ENCODE measurements around the gene COMT.

The COMT gene

DNA sequence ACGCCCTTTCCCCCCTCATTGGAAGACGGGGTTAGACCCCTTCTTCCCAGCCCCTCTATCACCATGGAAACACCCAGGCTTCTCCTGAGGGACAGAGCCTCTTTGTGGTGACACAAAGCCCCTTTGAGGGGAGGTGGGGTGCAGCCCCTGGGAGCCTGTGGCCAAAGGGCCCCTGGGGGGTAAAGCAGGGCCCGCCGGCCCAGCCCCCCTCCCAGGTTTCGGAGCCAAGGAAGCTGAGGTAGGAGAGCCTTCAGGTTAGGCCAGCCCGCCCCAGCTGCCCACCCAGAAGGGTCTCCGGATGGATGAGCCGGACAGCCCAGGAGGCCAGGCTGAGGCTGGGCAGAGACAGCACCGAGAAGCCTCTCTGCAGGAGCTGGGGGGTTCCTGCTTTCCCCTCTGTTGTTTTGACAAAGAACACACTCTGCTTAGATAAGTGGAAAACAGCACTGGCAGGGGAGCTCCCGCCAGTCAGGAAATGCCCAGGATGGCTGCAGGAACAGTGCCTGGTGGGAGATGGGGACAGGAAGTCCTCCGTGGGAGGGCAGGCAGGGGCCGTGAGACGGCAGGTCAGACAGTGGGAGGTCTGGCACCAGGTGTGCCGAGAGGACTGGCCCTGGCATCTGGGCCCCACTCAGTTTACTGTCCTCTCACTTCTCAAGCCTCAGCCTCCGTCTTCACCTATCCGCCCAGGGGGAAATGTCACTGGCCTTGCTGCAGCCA lies 56.8 kb downstream of the COMT start:
- DNase-seq (ENCODE audit: low spot score), result no peak
- Mint-ChIP-seq H3K4me1 (ENCODE audit: low read depth) (no peaks in the 10 kb centered on the region), H3K9me3 (peaks cover 4% of the 10 kb centered on the region), H3K27ac (no peak overlapping the region), H3K4me3 (no peak overlapping the region), H3K36me3 (ENCODE audit: low read depth) (no peaks in the 10 kb centered on the region), H3K27me3 (ENCODE audit: low read depth) (peaks cover 5% of the 10 kb centered on the region)

- no peaks in the 10 kb centered on the region for H3K36me3 Mint-ChIP-seq (ENCODE audit: low read depth)
- no peak overlapping the region for H3K4me3 Mint-ChIP-seq
- H3K9me3 Mint-ChIP-seq, result peaks cover 11% of the 10 kb centered on the region
- peaks cover 5% of the 10 kb centered on the region for H3K27me3 Mint-ChIP-seq (ENCODE audit: low read depth)
- no peak overlapping the region for H3K27ac Mint-ChIP-seq
- H3K4me1 Mint-ChIP-seq (ENCODE audit: low read depth), result no peaks in the 10 kb centered on the region
- DNase-seq (ENCODE audit: low spot score), result no peak
Measured at GRCh38 chr22:19998991-19999820, 57.6 kb downstream of the COMT start.

GRCh38 chr22:20000246-20001081 lies 58.9 kb downstream of the COMT start:
- no peak overlapping the region for H3K4me3 Mint-ChIP-seq
- H3K36me3 Mint-ChIP-seq (ENCODE audit: low read depth), result no peaks in the 10 kb centered on the region
- H3K27ac Mint-ChIP-seq, result no peak overlapping the region

GRCh38 chr22:20001082-20001638 lies 59.6 kb downstream of the COMT start:
- Mint-ChIP-seq H3K4me3 (no peak overlapping the region), H3K27me3 (ENCODE audit: low read depth) (peaks cover 8% of the 10 kb centered on the region)
- no peak for DNase-seq (ENCODE audit: low spot score)

More at GRCh38 chr22:20000246-20001081, 58.9 kb downstream of the COMT start:
- Mint-ChIP-seq H3K27me3 (ENCODE audit: low read depth) (peaks cover 8% of the 10 kb centered on the region), H3K4me1 (ENCODE audit: low read depth) (no peaks in the 10 kb centered on the region), H3K9me3 (peaks cover 15% of the 10 kb centered on the region)
- DNase-seq (ENCODE audit: low spot score), result no peak

GRCh38 chr22:20002128-20002527 lies 60.6 kb downstream of the COMT start:
- Mint-ChIP-seq H3K4me3 (no peak overlapping the region), H3K9me3 (peaks cover 15% of the 10 kb centered on the region), H3K4me1 (ENCODE audit: low read depth) (no peaks in the 10 kb centered on the region), H3K36me3 (ENCODE audit: low read depth) (no peaks in the 10 kb centered on the region), H3K27ac (no peak overlapping the region), H3K27me3 (ENCODE audit: low read depth) (peaks cover 8% of the 10 kb centered on the region)
- DNase-seq (ENCODE audit: low spot score), result no peak

More at GRCh38 chr22:20001082-20001638, 59.6 kb downstream of the COMT start:
- Mint-ChIP-seq H3K4me1 (ENCODE audit: low read depth) (no peaks in the 10 kb centered on the region), H3K9me3 (peaks cover 15% of the 10 kb centered on the region), H3K36me3 (ENCODE audit: low read depth) (no peaks in the 10 kb centered on the region), H3K27ac (no peak overlapping the region)

GRCh38 chr22:20002636-20003035 lies 61.1 kb downstream of the COMT start:
- peaks cover 15% of the 10 kb centered on the region for H3K9me3 Mint-ChIP-seq
- no peaks in the 10 kb centered on the region for H3K4me1 Mint-ChIP-seq (ENCODE audit: low read depth)

GRCh38 chr22:20003304-20003703 lies 61.7 kb downstream of the COMT start:
- H3K36me3 Mint-ChIP-seq (ENCODE audit: low read depth), result no peaks in the 10 kb centered on the region
- no peak overlapping the region for H3K4me3 Mint-ChIP-seq
- peaks cover 8% of the 10 kb centered on the region for H3K27me3 Mint-ChIP-seq (ENCODE audit: low read depth)
- no peaks in the 10 kb centered on the region for H3K4me1 Mint-ChIP-seq (ENCODE audit: low read depth)
- H3K27ac Mint-ChIP-seq, result no peak overlapping the region
- peaks cover 15% of the 10 kb centered on the region for H3K9me3 Mint-ChIP-seq
- no peak for DNase-seq (ENCODE audit: low spot score)

More at GRCh38 chr22:20002636-20003035, 61.1 kb downstream of the COMT start:
- peaks cover 8% of the 10 kb centered on the region for H3K27me3 Mint-ChIP-seq (ENCODE audit: low read depth)
- H3K27ac Mint-ChIP-seq, result no peak overlapping the region
- no peak for DNase-seq (ENCODE audit: low spot score)
- no peaks in the 10 kb centered on the region for H3K36me3 Mint-ChIP-seq (ENCODE audit: low read depth)
- H3K4me3 Mint-ChIP-seq, result no peak overlapping the region

- Mint-ChIP-seq H3K4me1 (ENCODE audit: low read depth) (no peaks in the 10 kb centered on the region), H3K9me3 (peaks cover 15% of the 10 kb centered on the region), H3K27me3 (ENCODE audit: low read depth) (peaks cover 8% of the 10 kb centered on the region), H3K4me3 (no peak overlapping the region), H3K36me3 (ENCODE audit: low read depth) (no peaks in the 10 kb centered on the region), H3K27ac (no peak overlapping the region)
- no peak for DNase-seq (ENCODE audit: low spot score)
Measured at GRCh38 chr22:20004464-20004863, 62.9 kb downstream of the COMT start.

GRCh38 chr22:20008221-20008995 lies 66.8 kb downstream of the COMT start:
- Mint-ChIP-seq H3K27ac (no peak overlapping the region), H3K36me3 (ENCODE audit: low read depth) (no peaks in the 10 kb centered on the region), H3K4me1 (ENCODE audit: low read depth) (no peaks in the 10 kb centered on the region), H3K9me3 (peaks cover 11% of the 10 kb centered on the region), H3K27me3 (ENCODE audit: low read depth) (peaks cover 2% of the 10 kb centered on the region), H3K4me3 (no peak overlapping the region)
- DNase-seq (ENCODE audit: low spot score), result no peak

DNA sequence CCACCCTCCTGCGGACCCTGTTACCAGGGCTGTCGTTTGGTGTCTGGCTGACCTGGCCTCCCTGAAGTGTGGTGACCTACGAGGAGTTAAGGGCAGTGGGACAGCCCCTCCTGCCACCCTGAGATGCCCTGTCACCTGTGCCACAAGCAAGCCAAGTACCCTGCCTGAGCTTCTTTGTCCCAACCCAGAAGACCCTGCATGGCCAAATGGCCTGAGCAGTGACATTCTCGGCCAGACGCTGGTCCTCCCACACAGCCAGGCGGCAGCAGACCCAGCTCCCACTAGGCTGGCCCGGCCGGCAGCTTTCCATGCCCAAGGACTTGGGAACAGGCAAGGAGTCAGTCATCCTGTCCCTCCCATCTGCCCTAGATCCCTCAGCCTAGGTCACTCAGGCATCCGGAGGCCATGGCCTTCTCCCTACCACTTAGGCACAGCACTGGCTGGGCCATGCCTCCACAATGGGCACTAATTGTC lies 67.5 kb downstream of the COMT start:
- Mint-ChIP-seq H3K27ac (no peak overlapping the region), H3K36me3 (ENCODE audit: low read depth) (no peaks in the 10 kb centered on the region), H3K4me3 (no peak overlapping the region), H3K27me3 (ENCODE audit: low read depth) (peaks cover 2% of the 10 kb centered on the region), H3K9me3 (peaks cover 6% of the 10 kb centered on the region), H3K4me1 (ENCODE audit: low read depth) (no peaks in the 10 kb centered on the region)
- no peak for DNase-seq (ENCODE audit: low spot score)

- Mint-ChIP-seq H3K36me3 (ENCODE audit: low read depth) (no peaks in the 10 kb centered on the region), H3K27ac (no peak overlapping the region), H3K9me3 (no peaks in the 10 kb centered on the region), H3K27me3 (ENCODE audit: low read depth) (peaks cover 7% of the 10 kb centered on the region), H3K4me3 (no peak overlapping the region), H3K4me1 (ENCODE audit: low read depth) (no peaks in the 10 kb centered on the region)
- no peak for DNase-seq (ENCODE audit: low spot score)
Measured at GRCh38 chr22:20009582-20010306, 68.2 kb downstream of the COMT start.

DNA sequence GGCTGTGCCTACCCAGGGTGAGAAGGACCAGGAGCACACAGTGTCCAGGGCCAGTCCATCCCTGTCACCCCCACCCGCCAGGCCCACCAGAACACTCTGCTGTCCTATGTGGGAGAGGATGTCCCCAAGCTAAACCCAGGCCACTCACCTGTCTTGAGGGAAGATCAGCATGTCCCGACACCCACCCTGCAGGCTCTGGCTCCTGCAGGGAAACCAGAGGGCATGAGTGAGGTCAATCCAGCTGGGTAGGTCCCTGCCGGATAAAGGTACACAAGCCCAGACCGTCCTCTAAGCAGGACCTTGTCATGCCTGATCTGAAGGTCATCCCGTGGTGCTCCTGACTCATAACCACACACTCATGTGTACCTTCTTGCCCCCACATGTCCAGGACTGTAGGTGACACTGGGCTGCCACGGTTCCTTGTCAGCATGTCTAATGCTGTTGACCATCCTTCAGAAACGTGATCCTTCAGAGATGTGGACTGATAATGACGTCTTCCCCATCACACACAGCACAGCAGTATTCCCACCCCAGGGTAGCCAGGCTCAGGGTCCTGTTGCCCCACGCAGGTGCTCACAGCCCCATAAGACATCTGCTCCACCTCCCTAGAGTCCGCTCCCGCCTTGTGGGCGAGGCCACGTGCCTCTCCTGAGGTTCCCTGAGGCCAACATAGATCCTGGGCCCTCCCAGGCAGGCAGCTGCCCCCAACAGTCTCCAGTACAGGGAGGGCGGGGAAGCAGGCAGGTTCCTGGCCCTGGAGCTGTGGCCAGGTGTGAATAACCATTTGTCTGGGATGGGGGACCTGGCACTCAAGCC lies 68.9 kb downstream of the COMT start:
- no peak for DNase-seq (ENCODE audit: low spot score)
- no peaks in the 10 kb centered on the region for H3K36me3 Mint-ChIP-seq (ENCODE audit: low read depth)
- no peak overlapping the region for H3K4me3 Mint-ChIP-seq
- peaks cover 13% of the 10 kb centered on the region for H3K27me3 Mint-ChIP-seq (ENCODE audit: low read depth)
- H3K27ac Mint-ChIP-seq, result no peak overlapping the region
- H3K9me3 Mint-ChIP-seq, result no peaks in the 10 kb centered on the region
- no peaks in the 10 kb centered on the region for H3K4me1 Mint-ChIP-seq (ENCODE audit: low read depth)
